DOHH2 (cell line): Measurements from ENCODE around the gene CCNE1.

Experiments
- CTCF ChIP-seq: fragments of 200-600 bp; sonication (generic); IDR thresholded peaks from one replicate; pipeline ENCODE4 v1.5.1; 2014; ENCODE audit warnings: antibody characterized with exemption, mild to moderate bottlenecking, low read depth, low read length; ENCODE audit not compliant: poor library complexity, severe bottlenecking
- EZH2phosphoT487 ChIP-seq: fragments of 200-600 bp; sonication (generic); IDR thresholded peaks from 2 replicates; pipeline ENCODE4 v1.6.1; 2017; ENCODE audit warnings: borderline replicate concordance, mild to moderate bottlenecking, antibody characterized with exemption, low read length, moderate library complexity, mixed read lengths

- TF ChIP-seq EZH2phosphoT487 (no peak), CTCF (no peak)
Observed at GRCh38 chr19:29817316-29817715, 5.5 kb downstream of the CCNE1 start.
